AG04450 (cell line): ENCODE data around the gene VIL1. TPM values are rescaled to one million over a fixed set of nuclear protein-coding genes. Genes with fewer than 3 reads are reported as not detected.

ENCODE experiments used
- CTCF ChIA-PET: fragments of 300-600, 350-600 bp; formaldehyde crosslinking; extraction: SDS; loops from one replicate; lab custom pipeline; 2022; ENCODE audit warnings: antibody characterized with exemption, inconsistent platforms; lab: Charles Lee
- POLR2A ChIA-PET: fragments of 350-600 bp; formaldehyde crosslinking; extraction: SDS; loops from one replicate; lab custom pipeline; 2021; ENCODE audit warnings: antibody characterized with exemption, inconsistent platforms; lab: Yijun Ruan, JAX
- DNase-seq: peaks from one replicate; pipeline ENCODE4 v3.0.0-alpha.2; 2011; ENCODE audit warnings: low read depth, low spot score
- H3K27ac ChIP-seq: one replicate; pipeline ENCODE4 v1.5.1; 2012; ENCODE audit warnings: low read depth, low read length, control low read depth
- H3K27me3 ChIP-seq: one replicate; pipeline ENCODE4 v1.6.0; 2012; ENCODE audit warnings: low read length; ENCODE audit not compliant: control insufficient read depth, insufficient read depth
- H3K4me3 ChIP-seq: 2 replicates; pipeline ENCODE4 v1.5.1; 2011; ENCODE audit warnings: mild to moderate bottlenecking, low read depth, low read length, control low read depth
- H3K9me3 ChIP-seq: 2 replicates; pipeline ENCODE4 v1.5.1; 2012; ENCODE audit warnings: low read length; ENCODE audit not compliant: control insufficient read depth, insufficient read depth
- polyA plus RNA-seq: library from polyadenylated mRNA; depleted of rRNA; stranded (reverse); fragments of >200 nt; gene quantifications from 2 replicates; pipeline ENCODE4 v1.2.3, GENCODE V29; 2011
- TF ChIP-seq, protein P1 (sequence below): IDR thresholded peaks from 2 replicates; pipeline ENCODE4 v1.5.1; 2011; ENCODE audit warnings: low read depth, low read length, control low read depth, inconsistent platforms

VIL1 gene
- polyA plus RNA-seq, 1 experiment, result not detected

GRCh38 chr2:218396688-218397462, 22.0 kb upstream of the VIL1 start:
- TF ChIP-seq, protein P1, sequence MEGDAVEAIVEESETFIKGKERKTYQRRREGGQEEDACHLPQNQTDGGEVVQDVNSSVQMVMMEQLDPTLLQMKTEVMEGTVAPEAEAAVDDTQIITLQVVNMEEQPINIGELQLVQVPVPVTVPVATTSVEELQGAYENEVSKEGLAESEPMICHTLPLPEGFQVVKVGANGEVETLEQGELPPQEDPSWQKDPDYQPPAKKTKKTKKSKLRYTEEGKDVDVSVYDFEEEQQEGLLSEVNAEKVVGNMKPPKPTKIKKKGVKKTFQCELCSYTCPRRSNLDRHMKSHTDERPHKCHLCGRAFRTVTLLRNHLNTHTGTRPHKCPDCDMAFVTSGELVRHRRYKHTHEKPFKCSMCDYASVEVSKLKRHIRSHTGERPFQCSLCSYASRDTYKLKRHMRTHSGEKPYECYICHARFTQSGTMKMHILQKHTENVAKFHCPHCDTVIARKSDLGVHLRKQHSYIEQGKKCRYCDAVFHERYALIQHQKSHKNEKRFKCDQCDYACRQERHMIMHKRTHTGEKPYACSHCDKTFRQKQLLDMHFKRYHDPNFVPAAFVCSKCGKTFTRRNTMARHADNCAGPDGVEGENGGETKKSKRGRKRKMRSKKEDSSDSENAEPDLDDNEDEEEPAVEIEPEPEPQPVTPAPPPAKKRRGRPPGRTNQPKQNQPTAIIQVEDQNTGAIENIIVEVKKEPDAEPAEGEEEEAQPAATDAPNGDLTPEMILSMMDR, result no peak
- H3K27me3 ChIP-seq, result no peaks in the 10 kb centered on the region
- H3K27ac ChIP-seq, result peak overlapping the region; percentile 98
- DNase-seq, result no peak
- H3K4me3 ChIP-seq, result peak overlapping the region; percentile 76
- no peaks in the 10 kb centered on the region; the same call in 1 of the 2 replicates for H3K9me3 ChIP-seq
- CTCF ChIA-PET, result interaction anchor here (0.6 to 5.9 kb wide), 31 partner anchors 7 to 1561 kb away, joined by 3 to 73 read pairs (median 4); partner anchors contain the start of genes AAMP, CATIP, PNKD and TMBIM1
- POLR2A ChIA-PET, result interaction anchor here (0.8 to 1.4 kb wide), 7 partner anchors 9 to 110 kb away, joined by 3 to 7 read pairs (median 5); partner anchors contain the start of gene TMBIM1

- Histone ChIP-seq H3K9me3 (no peaks in the 10 kb centered on the region; the same call in 1 of the 2 replicates), H3K4me3 (peak overlapping the region; percentile 76), H3K27me3 (no peaks in the 10 kb centered on the region), H3K27ac (peak overlapping the region; percentile 98)
- TF ChIP-seq, protein P1, result no peak
- DNase-seq, result no peak
- ChIA-PET CTCF (interaction anchor here (1.3 to 5.9 kb wide), 3 partner anchors 40 to 105 kb away, joined by 3 to 64 read pairs (median 5); partner anchors contain the start of genes CATIP and TMBIM1), POLR2A (interaction anchor here (1.0 to 1.2 kb wide), 2 partner anchors 110 to 113 kb away, joined by 3 to 4 read pairs; no protein-coding TSS in a partner anchor)
Observed at GRCh38 chr2:218397463-218397819, 21.5 kb upstream of the VIL1 start.

GRCh38 chr2:218397820-218398436, 21.0 kb upstream of the VIL1 start:
- H3K27ac ChIP-seq, result peak overlapping the region; percentile 65
- no peak for DNase-seq
- peak overlapping the region; percentile 76 for H3K4me3 ChIP-seq
- TF ChIP-seq, protein P1, result no peak
- H3K27me3 ChIP-seq, result no peaks in the 10 kb centered on the region
- POLR2A ChIA-PET, result interaction anchor here (1.0 to 1.2 kb wide), 2 partner anchors 111 to 113 kb away, joined by 3 to 4 read pairs; no protein-coding TSS in a partner anchor
- no peaks in the 10 kb centered on the region; the same call in 1 of the 2 replicates for H3K9me3 ChIP-seq
- CTCF ChIA-PET, result interaction anchor here (1.3 to 5.9 kb wide), 3 partner anchors 41 to 106 kb away, joined by 3 to 64 read pairs (median 5); partner anchors contain the start of genes CATIP and TMBIM1

DNA sequence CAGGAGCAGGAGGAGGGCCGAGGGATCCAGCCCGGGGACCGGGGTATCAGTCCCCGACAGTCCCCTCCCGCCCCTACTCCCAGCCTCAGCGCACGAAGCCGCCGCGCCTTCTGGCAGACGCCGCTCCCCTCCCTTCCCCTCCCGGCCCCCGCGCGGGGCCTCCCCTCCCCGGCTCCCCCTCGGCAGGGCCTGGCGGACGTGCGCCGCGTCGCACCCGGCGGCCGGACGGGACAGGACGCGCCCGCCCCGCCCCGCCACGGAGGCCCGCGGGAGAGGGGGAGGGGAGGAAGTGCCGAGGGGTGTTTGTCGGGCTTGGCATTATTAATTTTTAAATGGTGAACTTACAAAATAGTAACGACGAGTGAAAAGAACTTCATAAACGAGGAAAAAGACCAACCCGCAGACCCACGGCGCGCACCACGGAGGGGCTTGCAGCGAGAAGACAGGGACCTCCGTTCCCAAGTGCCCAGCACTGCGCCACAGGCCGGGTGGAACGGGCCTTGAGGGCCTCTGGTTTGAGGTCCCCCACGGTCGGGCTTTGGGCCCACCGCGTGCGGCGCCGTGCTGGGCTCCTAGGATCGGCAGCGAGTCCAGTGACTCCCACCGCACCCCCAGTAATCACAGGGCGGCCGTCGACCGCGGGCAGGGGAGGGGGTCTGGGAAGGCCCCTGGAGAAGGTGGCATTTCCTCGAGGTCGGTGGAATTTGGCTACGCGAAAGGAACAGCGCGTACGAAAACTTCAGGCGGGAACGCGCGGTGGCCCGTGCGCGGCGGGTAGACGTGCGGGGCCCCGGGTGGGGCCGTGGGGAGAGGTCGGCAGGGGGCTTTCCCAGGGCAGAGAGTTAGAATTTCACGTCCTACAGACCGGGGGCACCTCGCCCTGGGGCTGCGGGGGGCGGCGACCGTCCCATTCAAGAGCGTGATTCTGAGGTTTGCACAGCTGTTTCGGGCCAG, 20.2 kb upstream of the VIL1 start:
- no peak for DNase-seq
- ChIA-PET CTCF (no interaction called here), POLR2A (interaction anchor here (1.0 kb wide), 1 partner anchor 114 kb away, joined by 3 read pairs; no protein-coding TSS in a partner anchor)
- TF ChIP-seq, protein P1, result no peak
- Histone ChIP-seq H3K4me3 (peak overlapping the region; percentile 79), H3K27ac (peak overlapping the region; percentile 78), H3K9me3 (no peaks in the 10 kb centered on the region; the same call in 1 of the 2 replicates), H3K27me3 (no peaks in the 10 kb centered on the region)
